Activated naive CD4-positive, alpha-beta T cell treated with anti-CD3 and anti-CD28 coated beads, Interleukin-2, amount 50 U/mL, for 16 hours (primary cell): ENCODE measurements around the gene EGR2.

Source experiments
- DNase-seq: peaks from one replicate; pipeline ENCODE4 v3.0.0-alpha.2; 2020

The EGR2 gene

DNA sequence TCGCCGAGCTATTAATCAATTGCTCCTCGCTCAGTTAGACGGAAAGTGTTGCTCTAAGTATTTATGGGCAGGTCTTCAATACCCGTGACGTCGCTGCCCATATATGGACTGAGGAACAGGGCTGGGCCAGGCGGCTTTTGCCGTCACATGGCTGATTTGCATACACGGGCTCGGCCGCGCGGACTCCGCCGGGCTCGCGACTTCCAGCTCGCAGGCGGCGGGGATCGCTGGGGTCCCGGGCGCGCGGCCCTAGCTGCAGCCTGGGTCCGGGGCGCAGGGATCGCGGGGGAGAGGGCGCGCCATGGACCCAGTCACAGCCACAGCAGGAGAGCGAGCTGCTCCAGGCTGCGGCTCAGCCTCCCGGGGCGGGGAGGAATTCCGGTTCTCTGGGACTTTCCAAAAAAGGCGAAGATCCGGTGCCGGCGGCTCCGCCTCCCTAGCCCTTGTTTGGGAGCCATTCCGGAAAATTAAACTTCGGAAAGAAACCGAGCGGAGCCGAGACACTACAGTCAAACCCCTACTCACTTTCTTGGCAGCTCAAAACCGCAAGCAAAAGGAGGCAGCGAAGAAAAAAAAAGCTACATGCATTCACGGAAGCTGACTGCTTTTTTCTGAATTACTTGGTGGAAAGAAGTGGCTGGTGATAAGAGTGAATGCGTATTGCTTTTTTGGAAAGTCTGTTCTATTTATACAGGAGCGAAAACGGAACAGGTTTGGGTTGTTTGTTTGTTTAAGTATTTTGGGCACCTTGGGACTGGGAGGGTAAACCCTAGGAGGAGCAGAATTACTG lies at the start of gene EGR2:
TSS of gene EGR2 (minus strand) at position 36 of the 790 bp plus-strand sequence. CDS start 337 bp downstream, outside the sequence.
- peak; percentile 96 for DNase-seq

DNA sequence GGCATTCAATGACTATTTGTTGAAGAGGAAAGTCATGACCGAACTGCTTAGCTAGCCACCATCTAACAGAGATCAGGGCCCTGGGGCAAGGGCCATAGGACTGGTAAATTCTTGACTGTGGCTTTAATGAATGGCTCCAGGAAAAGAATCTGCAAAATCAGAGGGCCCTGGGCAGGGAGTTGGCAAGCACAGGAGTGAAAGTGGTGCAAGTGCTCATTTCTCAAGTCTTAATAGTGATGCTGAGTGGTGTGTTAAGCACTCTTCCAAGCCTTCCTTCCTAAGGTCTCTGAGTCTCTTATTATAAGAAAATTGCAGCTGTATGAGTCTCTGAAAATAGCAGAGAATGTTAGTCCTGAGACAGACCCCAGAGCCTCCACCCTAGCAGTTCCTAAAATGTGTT lies 46.3 kb upstream of the EGR2 start:
- DNase-seq = no peak

DNA sequence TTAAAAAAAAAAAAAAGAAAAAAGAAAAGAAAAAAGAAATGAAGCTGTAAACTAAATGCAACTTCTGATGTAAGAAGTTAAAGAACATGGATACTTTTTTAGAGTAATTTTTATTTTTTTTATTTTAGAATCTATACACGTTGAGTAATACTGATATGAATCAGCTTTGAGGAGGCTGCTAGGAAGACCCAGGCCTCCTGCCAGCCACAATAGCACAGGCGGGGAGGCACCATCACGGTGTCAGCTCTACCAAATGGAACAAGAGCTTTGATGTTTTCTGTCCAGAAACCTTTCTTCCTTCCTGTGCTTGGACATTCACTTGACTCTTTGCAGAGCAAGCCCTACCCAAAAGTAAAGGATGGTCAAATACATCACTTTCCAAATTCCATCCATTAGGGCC lies 45.3 kb upstream of the EGR2 start:
- DNase-seq = no peak

DNA sequence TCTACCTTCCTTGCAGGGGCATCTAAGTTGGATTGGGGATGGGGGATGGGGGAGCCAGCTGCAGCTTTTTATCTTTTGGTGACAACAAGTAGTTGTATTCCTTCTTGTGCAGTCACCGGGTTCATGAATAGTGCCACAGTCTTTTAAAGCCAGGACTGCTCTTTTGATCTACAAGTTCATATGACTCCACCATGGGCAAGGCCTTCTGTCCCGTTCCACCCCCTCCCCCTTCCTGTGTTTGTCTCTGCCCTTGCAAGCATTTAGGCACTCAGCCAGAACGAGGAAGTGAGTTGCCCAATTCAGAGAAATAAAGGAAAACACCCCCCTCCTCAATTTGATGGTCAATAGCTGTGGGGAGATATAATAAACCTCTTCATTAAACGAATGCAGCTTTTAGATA lies 44.8 kb upstream of the EGR2 start:
- DNase-seq = no peak

DNA sequence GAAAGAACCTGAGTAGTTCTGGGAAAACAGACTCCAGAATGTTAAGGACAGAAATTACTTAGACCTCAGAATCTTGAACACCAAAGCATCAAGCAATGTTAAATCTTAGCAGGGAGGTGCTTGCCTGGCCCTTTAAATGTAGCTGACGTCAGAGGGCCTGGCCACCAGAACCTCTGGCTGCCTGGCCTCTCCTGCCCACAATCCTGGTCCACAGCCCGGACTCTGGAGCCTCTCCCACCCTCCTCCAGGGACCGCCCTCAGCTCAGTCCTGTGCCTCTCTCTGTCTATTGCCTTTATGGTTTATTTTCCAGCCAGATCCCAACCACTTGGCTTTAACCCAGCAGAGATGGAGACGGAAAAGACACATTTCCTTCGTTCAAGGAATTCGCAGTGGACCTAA lies 42.2 kb upstream of the EGR2 start:
- DNase-seq = no peak

DNA sequence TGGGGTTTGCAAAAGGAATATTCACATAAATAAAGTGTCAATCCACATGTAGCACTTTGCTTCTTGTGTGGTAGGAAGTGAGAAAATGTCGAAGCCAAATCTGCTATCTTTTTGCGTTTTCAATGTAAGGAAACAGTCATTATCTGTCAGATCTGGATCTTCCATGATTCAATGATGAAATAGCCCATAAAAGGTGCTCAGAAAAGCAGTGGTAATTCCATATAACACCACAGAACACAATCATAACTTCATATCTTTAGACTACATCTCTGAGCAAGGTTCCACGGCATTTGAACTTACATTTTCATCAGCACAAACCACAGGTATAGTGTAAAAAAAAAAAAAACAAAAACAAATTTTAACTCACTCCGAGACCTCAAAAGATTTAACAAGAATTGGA lies 39.9 kb upstream of the EGR2 start:
- DNase-seq = no peak

DNA sequence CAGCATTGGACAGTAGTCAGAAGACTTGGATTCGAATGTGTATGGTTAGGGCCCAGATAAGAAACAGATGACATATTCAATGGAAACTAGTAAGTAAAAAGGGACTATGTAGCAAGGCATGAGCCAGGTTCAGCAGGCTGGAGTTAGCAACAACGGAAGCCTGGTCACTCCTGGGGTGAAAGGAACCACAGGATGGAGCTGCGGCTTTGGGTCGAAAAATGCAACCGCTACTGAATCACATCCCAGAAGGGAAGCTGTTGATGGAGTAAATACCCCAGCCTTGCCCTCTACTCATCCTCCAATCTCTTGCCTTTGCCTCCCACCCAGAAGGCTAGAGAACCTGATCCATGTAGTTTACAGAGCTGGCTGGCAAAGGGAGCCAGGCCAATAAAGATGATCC lies 37.5 kb upstream of the EGR2 start:
- DNase-seq = no peak

DNA sequence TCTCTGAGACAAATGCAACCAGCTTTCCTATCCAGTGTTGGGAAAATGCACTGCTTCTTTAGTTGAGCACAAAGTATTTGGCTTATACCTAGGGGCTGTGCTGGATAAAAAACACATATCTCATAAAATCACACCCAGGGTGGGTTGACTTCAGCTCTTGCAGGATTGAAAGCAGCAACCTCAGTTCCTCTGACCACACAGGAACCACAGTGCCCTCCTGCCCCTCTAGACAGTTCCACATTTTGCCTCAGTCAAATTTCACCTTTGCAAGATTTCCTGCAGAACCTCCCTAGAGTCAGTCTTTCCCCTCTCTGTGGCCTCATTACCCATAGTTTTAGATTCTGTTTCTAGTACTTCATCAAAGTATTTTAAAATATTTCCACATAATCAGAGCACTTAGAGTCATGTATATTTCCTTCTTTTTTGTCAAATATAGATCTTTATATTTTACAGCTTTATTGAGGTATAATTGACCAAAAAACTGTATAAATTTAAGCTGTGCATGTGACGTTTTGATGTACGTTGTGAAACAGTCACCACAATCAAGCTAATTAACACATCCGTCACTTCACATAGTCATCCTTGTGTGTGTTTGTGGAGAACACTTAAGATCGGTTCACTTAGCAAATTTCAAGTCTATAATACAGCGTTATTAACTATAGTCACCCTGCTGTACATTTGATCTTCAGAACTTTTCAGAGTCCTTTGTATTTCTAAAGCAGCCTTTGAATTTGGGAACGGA lies 37.0 kb upstream of the EGR2 start:
- DNase-seq = no peak

DNA sequence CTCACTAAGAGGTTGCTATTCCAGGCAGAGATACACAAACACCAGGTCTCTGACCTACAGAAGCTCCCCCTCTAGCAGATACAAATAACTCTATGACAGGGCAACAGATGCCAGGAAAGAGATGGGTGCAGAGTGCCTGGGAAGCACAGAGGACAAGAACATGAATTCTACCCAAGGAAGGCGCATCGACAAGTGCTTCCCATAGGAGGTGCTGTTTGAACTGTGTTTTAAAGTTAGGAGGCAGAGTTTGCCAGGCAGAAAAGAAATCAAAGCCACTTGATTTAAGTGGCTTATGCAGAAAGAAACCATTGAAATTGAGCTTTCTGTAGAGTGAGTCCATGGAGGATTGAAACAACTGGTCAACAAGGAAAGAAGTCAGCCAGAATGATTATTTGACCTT lies 35.3 kb upstream of the EGR2 start:
- DNase-seq = no peak

DNA sequence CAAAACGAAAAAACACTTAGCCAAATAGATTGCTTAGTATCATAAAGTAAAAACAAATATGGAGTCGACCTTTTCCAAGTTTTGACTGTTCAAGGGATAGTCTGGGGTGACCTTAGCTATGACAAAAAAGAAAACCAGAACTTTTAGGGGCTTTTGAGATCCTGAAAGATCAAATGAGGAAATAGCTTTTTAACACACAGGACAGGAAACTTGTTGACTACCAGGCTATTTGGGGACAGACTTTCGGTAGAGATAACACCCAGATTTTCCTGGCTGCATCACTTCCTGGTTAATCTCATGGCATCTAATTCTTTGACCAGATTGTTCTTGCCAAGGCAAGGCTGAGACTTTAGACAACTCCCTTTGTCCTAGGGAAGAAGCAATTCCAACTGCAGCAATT lies 34.5 kb upstream of the EGR2 start:
- no peak for DNase-seq

DNA sequence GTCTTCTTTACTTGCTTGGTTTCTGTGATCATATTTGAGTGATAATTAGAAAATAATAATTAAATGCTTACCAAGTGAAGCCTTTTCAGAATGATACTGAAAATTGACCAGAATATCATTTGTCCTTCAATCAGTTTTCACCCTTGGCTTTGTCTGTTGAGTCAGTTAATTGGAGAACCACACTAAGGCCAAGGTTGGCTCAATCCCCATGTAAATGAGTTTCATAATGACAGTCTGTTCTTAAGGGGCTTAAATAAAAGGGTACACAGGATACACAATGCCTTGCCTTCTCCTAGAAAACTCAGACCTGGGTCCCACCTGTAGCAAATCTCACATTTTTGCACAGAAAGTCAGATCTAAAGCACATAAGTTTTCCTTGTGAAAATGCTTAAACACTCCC lies 31.3 kb upstream of the EGR2 start:
- no peak for DNase-seq

DNA sequence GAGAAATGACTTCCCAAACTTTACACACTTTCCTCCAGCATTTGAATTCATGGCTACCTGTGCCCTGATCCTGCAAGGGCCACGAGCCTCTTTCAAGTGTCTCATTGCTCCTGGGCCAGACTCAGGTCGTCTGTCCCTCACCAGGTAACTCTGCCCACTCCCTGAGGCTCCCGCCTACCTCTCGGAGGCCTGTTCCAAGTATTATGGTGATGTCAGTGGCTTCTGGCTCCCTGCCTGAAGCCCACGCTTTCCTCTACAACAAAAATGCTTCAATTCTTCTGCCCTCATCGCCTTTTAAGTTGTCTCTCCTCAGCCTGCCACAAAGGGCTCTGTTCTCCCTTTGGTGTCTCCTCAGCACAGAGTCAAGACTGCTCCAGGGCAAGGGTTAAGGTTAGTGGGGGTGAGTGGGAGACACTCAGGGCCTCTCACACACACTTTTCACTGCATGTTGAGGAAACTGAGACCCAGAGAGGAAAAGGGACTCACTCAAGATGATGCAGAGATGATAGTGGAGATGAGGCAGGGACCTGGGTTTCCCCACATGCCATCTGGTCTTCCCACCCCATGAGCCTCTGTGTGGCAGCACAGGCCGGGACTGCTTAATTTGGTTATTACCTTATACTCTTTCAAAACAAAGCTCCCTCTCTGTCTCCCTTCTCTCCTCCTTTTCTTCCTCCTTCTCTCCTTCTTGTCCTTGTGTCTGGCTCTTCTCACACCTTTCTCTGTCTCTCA lies 28.3 kb upstream of the EGR2 start:
- peak; percentile 12 for DNase-seq

DNA sequence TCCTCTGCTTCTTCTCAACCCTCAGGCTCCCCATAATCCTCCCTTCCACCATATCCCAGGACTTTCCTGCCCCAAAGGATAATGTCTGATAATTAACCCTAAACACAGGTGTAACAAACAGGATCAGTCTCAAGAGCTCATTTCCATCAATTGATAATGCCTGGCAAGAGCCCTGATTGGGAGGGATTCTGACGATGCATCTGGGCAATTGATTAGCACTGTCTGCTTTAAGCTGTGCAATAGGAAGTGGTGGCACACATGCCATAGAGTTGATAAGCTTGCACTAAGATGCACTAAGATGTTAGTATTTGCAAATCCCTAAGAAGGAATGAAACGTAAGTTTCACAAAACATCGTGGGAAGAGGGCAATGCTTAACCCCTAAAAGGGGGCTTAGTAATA lies 27.4 kb upstream of the EGR2 start:
- no peak for DNase-seq

DNA sequence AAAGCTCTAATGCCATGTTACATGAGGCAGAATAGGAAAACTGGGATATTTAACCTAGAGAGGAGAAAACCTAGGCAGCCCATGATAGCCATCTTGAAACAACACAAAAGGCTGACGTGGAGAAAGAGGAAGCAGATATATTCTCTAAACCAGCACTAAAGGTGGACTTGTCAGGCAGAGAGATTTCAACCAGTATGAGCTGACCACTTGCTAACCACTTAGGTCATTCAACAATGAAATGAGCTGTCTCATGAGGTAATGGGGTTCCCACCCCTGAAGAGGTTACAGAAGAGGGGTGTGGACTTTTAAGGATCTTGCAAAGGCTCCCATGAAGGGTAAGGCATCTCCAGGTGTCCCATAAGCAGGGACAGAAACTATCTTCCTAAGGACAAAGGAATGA lies 26.8 kb upstream of the EGR2 start:
- no peak for DNase-seq

DNA sequence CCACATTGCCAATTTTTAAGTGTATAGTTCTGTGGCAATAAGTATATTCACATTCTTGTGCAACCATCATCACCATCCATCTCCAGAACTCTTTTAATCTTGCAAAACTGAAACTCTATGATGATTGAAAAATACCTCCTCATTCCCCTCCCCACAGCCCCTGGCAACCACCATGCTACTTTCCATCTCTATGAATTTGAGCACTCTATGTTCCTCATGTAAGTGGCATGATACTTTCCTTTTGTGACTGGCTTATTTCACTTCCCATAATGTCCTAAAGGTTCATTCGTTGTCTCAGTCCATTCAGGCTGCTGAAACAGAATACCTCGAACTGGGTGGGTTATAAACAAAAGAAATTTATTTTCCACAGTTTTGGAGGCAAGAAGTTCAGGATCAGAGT lies 23.4 kb upstream of the EGR2 start:
- DNase-seq = no peak

DNA sequence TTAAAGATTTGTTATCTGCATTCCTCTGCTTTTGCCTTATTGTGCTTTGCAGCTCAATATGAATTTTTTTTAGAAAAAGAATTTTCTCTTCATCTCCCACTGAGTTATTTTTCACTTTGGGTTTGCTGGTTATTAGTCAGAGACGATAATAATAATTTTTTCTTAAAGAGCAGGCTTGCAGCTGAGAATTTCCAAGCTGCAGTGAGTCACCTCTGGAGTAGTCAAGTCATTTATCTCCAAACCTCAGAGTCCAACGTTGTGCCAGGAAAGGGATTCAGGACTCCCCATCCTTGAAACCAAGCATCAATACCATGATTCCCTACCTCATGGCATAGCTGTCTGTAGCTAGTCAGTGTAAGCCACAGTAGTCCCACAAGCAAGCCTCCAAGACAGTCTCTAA lies 15.2 kb upstream of the EGR2 start:
- DNase-seq = no peak

DNA sequence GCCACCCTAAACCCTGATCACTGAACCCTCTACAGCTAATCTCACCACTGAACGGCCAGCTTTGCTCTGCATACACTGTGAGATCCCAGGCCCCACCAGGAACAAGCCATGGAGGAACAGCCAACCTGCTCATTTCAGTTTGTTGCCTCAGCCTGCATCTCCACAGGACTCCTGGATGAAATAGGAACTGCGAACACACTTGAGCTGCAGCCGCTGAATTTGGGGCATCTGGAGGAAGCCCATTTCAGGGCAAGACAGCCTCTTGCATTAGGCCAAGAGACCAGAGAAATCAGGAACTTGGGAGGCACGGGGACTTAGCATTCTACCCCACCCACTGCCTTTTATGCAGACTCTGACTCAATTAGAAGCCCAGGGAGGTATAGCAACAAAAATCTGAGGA lies 14.5 kb upstream of the EGR2 start:
- DNase-seq = no peak

DNA sequence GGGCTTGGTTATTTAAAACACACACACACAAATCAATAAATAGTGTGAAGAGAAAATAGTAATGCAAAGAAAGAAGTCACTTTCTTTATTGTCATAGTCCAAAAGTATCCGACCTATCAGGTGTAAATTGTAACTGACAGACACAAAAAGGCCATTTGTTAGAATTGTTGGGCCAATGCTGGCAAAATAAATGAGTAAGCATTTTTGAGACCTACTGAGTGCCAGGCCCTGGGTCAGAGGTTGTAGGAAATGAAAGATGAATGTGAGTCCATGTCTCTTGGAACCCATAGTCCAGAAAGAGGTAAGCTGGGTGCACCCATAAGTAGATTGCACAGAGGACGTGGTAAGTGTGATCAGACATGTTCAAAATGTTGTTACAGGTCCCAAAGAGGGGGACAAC lies 13.5 kb upstream of the EGR2 start:
- DNase-seq = no peak

DNA sequence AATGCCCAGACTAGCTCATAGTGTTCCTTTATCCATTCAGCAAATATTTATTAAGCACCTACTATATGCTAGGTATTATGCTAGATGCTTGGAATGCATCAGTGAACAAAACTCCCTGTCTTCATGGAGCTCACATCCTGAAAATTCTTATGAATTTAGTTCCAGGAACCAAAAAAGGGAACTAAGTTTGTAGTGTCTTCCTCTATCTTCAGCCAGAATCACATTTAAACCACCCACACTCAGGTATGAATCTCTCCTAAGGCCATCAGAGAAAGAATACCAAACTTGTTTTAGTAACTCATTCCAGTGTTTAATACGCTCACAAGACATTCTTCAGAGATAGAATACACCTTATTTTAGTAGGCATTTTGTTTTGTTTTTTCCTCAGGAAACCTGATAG lies 10.1 kb upstream of the EGR2 start:
- no peak for DNase-seq

DNA sequence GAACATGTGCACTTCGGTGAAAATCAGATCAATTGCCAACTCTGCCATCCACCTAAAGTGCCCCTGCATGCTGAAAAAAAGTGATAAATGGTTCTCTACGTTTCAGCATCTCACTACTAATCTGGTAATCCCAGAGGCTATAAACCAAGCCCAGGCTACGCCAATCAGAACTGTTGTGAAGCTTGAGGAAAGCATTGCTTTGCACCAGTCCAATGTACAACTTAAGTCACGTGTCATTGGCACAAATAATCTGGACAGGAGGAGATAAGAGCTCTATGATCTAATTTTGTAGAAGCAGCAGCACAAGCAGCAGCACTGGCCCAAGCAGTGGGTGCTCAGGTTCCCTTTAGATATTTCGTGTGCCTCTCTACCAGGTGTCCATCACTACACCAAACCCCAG lies 4.4 kb upstream of the EGR2 start:
- DNase-seq = no peak

DNA sequence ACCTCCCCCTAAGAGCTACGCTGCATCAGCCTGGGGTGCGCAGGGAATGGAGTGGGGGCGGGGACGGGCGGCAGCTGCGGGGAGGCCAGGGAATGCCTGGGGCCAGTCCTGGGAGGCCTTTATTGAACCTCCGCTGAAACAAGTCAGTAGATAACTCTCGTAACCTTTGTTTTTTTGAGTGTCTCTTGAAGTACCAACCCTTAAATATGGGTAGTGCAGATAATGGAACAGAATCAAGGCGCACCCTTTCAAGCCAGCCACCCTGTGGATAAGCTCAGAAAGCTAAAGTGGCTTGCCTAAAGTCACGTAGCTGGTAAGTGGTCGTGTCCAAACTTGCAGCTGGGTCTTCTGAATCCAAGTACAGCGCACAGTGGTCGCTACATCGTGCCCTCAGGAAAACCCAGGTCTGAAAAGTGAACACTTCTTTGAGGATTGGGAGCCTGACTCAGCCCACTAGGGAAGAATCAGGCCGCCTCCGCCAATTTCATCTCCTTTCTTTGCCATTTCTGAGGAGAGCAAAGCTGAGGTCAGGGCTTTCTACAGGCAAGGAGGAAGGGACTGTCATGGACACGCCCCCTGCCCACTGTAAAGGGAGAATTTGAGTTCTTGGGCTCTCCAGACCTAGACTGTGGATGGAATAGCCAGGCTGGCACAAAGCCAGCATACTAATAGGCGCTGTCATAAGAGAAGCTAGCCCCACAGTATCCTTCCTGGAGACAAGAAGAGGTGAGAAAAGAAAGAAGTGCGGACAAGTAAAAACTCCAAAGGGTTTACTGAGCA lies 3.2 kb upstream of the EGR2 start:
- DNase-seq = peak; percentile 14

DNA sequence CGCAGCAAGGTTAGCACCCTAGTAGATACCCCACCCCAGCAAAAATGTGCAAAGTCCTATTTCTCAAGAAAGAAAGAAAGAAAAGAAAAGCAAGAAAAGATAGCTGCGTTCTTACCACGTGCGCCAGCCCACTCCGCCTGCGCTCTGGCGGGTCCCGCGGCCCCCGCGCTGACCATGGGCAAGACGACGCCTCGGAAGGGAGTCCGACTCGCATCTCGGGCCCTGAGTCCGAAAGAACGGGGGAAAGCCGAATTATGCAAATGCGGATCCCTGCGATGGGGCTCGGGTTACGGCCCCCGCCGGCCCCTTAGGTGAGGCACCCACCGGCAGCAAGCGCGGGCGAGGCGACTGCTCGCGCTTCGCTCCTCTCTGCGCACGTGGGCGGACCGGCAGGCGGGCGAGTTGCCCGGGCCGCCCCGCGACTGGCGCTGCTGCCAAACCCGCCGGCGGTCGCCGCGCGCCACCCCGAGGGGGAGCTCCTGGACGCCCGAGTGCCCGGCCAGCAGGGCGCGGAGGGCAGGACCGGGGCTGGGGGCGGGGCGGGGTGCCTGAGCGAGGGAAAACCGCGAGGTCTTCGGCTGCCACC lies 2.4 kb upstream of the EGR2 start:
- DNase-seq = peak; percentile 73
